RWPE1 (cell line): ENCODE data around the gene BMP4.

Experiments used
- CTCF ChIA-PET: fragments of 350-600 bp; sonication (Branson Sonifier 250); formaldehyde crosslinking; extraction: SDS; loops from one replicate; lab custom pipeline; 2021; lab: Yijun Ruan, JAX
- POLR2A ChIA-PET: fragments of 400-600 bp; formaldehyde crosslinking; extraction: SDS; loops from one replicate; lab custom pipeline; 2020; ENCODE audit warnings: antibody characterized with exemption; ENCODE audit not compliant: low non-redundant PET; lab: Yijun Ruan, JAX
- DNase-seq: peaks from one replicate; pipeline ENCODE4 v3.0.0; 2012; ENCODE audit warnings: low spot score
- H3K27ac ChIP-seq: fragments of 450-650 bp; 2 replicates; pipeline ENCODE4 v1.5.1; 2017
- TF ChIP-seq, protein P1 (sequence below): fragments of 450-650 bp; conservative IDR thresholded peaks from 2 replicates; pipeline ENCODE4 v1.5.1; 2017; ENCODE audit warnings: low read depth, mild to moderate bottlenecking

Gene BMP4

DNA sequence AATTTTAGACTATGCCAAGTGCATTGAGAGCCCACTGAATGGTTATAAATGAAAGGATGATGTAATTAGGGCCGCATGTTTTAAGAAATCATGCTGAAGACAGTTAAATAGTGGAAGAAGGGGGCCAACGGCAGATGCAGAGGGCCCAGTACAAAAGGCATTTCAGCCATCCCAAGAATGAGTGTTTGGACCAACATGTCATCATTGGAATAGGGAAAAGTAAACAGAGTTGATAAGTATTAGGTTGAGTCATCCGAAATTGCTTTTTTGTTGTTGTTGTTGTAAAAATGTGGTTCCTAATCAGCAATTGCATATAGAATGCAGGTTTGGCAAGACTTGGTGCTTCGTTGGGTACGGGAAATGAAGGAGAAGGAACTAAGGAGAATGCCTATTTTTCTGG lies 29.5 kb downstream of the BMP4 start:
- no peak for DNase-seq
- CTCF ChIA-PET, result no interaction called here
- TF ChIP-seq, protein P1, sequence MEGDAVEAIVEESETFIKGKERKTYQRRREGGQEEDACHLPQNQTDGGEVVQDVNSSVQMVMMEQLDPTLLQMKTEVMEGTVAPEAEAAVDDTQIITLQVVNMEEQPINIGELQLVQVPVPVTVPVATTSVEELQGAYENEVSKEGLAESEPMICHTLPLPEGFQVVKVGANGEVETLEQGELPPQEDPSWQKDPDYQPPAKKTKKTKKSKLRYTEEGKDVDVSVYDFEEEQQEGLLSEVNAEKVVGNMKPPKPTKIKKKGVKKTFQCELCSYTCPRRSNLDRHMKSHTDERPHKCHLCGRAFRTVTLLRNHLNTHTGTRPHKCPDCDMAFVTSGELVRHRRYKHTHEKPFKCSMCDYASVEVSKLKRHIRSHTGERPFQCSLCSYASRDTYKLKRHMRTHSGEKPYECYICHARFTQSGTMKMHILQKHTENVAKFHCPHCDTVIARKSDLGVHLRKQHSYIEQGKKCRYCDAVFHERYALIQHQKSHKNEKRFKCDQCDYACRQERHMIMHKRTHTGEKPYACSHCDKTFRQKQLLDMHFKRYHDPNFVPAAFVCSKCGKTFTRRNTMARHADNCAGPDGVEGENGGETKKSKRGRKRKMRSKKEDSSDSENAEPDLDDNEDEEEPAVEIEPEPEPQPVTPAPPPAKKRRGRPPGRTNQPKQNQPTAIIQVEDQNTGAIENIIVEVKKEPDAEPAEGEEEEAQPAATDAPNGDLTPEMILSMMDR, result no peak
- H3K27ac ChIP-seq, result no peak overlapping the region
- POLR2A ChIA-PET, result no interaction called here

DNA sequence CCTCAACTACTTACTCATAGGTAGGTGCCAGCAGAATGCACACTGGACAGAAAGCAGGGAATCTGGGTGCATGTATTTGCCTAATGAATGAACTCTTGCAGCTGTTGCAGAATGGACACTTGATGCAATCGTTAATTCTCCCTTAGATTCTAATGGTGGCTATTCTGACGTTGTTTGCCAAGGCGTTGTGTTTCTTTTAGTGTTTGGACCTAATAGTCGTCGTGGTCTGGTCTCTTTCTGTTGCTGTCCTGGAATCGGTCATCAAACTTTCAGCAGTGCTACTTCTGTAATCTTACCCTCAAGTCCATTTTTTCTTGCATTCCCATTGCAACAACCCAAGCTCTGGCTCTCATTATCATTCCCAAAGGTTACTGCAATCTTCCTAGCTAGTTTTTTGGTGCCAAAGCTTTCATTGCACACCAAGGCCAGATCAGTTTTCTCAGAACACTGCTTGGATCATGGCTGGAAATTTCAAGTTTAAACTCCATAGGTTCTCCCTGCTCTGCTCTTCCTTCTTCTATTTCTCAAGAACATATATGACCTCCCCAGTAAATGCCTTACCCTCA lies 31.3 kb downstream of the BMP4 start:
- POLR2A ChIA-PET, result no interaction called here
- CTCF ChIA-PET, result no interaction called here

GRCh38 chr14:53924753-53925152 lies 31.9 kb downstream of the BMP4 start:
- DNase-seq, result peak; percentile 72

More for the DNA sequence above, 31.3 kb downstream of the BMP4 start:
- DNase-seq, result no peak
- TF ChIP-seq, protein P1, result no peak
- no peak overlapping the region for H3K27ac ChIP-seq

DNA sequence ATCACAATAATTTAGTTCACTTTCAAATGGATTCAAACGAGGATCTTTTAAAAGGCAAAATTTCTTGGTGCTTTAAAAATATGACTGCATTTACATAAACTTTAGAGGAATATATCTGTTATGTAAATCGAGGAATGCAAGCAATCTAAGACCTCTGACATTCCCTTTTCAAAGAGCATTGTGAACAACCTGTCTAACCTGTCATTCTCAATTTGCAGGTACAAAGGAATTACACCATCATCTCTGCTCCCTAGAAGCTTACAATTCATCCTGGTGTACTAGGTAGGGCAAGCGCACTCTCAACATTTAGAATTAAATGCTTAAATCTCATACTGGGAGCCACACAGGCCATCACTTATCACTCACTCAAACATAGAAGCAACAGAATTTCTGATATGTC lies 35.6 kb downstream of the BMP4 start:
- no peak overlapping the region for H3K27ac ChIP-seq
- ChIA-PET CTCF (interaction anchor here (0.6 to 1.2 kb wide), 2 partner anchors 9 to 163 kb away, joined by 3 to 5 read pairs; no protein-coding TSS in a partner anchor), POLR2A (no interaction called here)
- DNase-seq, result no peak
- TF ChIP-seq, protein P1, result no peak

More at GRCh38 chr14:53924753-53925152, 31.9 kb downstream of the BMP4 start:
- POLR2A ChIA-PET, result no interaction called here
- TF ChIP-seq, protein P1, result no peak
- H3K27ac ChIP-seq, result no peak overlapping the region
- CTCF ChIA-PET, result interaction anchor here (0.7 kb wide), 1 partner anchor 632 kb away, joined by 3 read pairs; no protein-coding TSS in a partner anchor

DNA sequence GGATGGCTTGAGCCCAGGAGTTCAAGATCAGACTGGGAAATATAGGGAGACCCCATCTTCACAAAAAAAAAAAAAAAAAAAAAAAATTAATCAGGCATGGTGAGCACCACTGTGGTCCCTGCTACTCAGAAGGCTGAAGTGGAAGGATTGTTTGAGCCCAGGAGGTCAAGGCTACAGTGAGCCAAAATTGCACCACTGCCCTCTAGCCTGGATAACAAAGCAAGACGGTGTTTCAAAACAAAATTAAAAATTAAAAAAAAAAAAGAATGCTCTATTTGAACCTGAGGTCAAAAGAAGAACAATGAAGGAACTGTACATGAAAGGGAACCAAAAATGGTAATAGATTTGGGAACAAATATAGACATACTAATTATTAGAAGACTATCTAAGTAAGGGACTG lies 40.4 kb downstream of the BMP4 start:
- POLR2A ChIA-PET, result no interaction called here
- CTCF ChIA-PET, result no interaction called here

GRCh38 chr14:53915364-53916014 lies 41.1 kb downstream of the BMP4 start:
- CTCF ChIA-PET, result interaction anchor here (0.6 kb wide), 1 partner anchor 42 kb away, joined by 3 read pairs; no protein-coding TSS in a partner anchor
- DNase-seq, result no peak
- H3K27ac ChIP-seq, result no peak overlapping the region
- TF ChIP-seq, protein P1, result no peak
- POLR2A ChIA-PET, result no interaction called here

More for the DNA sequence above, 40.4 kb downstream of the BMP4 start:
- DNase-seq, result no peak
- H3K27ac ChIP-seq, result no peak overlapping the region
- TF ChIP-seq, protein P1, result no peak
